Measurements from ENCODE around the gene KRT78. TPM values are rescaled to one million over a fixed set of nuclear protein-coding genes. Genes with fewer than 3 reads are reported as not detected.

KRT78 gene
- total RNA-seq, 1 experiment from 2014 or later: not detected

GRCh38 chr12:52813885-52814709 lies 34.7 kb downstream of the KRT78 start, which contains the start of gene KRT4:
TSS of gene KRT4 (minus strand) at chr12:52814116. CDS start at chr12:52814058, 58 bp downstream.
- TF ChIP-seq, protein P1, sequence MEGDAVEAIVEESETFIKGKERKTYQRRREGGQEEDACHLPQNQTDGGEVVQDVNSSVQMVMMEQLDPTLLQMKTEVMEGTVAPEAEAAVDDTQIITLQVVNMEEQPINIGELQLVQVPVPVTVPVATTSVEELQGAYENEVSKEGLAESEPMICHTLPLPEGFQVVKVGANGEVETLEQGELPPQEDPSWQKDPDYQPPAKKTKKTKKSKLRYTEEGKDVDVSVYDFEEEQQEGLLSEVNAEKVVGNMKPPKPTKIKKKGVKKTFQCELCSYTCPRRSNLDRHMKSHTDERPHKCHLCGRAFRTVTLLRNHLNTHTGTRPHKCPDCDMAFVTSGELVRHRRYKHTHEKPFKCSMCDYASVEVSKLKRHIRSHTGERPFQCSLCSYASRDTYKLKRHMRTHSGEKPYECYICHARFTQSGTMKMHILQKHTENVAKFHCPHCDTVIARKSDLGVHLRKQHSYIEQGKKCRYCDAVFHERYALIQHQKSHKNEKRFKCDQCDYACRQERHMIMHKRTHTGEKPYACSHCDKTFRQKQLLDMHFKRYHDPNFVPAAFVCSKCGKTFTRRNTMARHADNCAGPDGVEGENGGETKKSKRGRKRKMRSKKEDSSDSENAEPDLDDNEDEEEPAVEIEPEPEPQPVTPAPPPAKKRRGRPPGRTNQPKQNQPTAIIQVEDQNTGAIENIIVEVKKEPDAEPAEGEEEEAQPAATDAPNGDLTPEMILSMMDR (conservative IDR thresholded peaks at IDR 0.05; ENCODE audit: low read depth, low read length): no peak
- TF ChIP-seq EZH2 (IDR thresholded peaks at IDR 0.05; ENCODE audit: borderline replicate concordance, low read depth, low read length, poor library complexity, severe bottlenecking): no peak
- ChIA-PET CTCF (no interaction called here), POLR2A (ENCODE audit: low non-redundant PET) (no interaction called here)
- Histone ChIP-seq H3K4me3 (ENCODE audit: low read depth, low read length, poor library complexity, severe bottlenecking) (no peak within 1 kb of the TSS), H3K4me1 (ENCODE audit: insufficient read depth, low read length, poor library complexity, severe bottlenecking) (no peaks in the 10 kb centered on the region), H3K36me3 (ENCODE audit: insufficient read depth, low read length, poor library complexity, severe bottlenecking) (no peaks in the 10 kb centered on the region), H3K27me3 (replicated peaks; ENCODE audit: insufficient read depth, low read depth, low read length, poor library complexity) (no peaks in the 10 kb centered on the region), H3K27ac (ENCODE audit: low read depth, low read length, poor library complexity, severe bottlenecking) (no peak within 1 kb of the TSS), H3K9me3 (ENCODE audit: low read depth, low read length, poor library complexity, severe bottlenecking) (no peaks in the 10 kb centered on the region)
- no peak for DNase-seq (ENCODE audit: low spot score)
- BruUV-seq (replicated peaks): no TSS peak
- intact Hi-C loops (cut with micrococcal nuclease; ENCODE audit: unreplicated experiment): no loop called here

- CTCF ChIA-PET: interaction anchor here (0.6 kb wide), 1 partner anchor 945 kb away, joined by 3 read pairs; no protein-coding TSS in a partner anchor
- BruUV-seq (replicated peaks): no TSS peak
- Histone ChIP-seq H3K4me1 (ENCODE audit: insufficient read depth, low read length, poor library complexity, severe bottlenecking) (no peaks in the 10 kb centered on the region), H3K36me3 (ENCODE audit: insufficient read depth, low read length, poor library complexity, severe bottlenecking) (no peaks in the 10 kb centered on the region), H3K9me3 (ENCODE audit: low read depth, low read length, poor library complexity, severe bottlenecking) (no peaks in the 10 kb centered on the region), H3K27me3 (replicated peaks; ENCODE audit: insufficient read depth, low read depth, low read length, poor library complexity) (no peaks in the 10 kb centered on the region), H3K4me3 (ENCODE audit: low read depth, low read length, poor library complexity, severe bottlenecking) (no peak overlapping the region), H3K27ac (ENCODE audit: low read depth, low read length, poor library complexity, severe bottlenecking) (no peak overlapping the region)
- intact Hi-C loops (cut with micrococcal nuclease; ENCODE audit: unreplicated experiment): no loop called here
- no peak for TF ChIP-seq EZH2 (IDR thresholded peaks at IDR 0.05; ENCODE audit: borderline replicate concordance, low read depth, low read length, poor library complexity, severe bottlenecking)
- TF ChIP-seq, protein P1 (conservative IDR thresholded peaks at IDR 0.05; ENCODE audit: low read depth, low read length): no peak
- DNase-seq (ENCODE audit: low spot score): no peak
- POLR2A ChIA-PET (ENCODE audit: low non-redundant PET): no interaction called here
These were observed 35.5 kb downstream of the KRT78 start for GRCh38 chr12:52813203-52813819.

DNA sequence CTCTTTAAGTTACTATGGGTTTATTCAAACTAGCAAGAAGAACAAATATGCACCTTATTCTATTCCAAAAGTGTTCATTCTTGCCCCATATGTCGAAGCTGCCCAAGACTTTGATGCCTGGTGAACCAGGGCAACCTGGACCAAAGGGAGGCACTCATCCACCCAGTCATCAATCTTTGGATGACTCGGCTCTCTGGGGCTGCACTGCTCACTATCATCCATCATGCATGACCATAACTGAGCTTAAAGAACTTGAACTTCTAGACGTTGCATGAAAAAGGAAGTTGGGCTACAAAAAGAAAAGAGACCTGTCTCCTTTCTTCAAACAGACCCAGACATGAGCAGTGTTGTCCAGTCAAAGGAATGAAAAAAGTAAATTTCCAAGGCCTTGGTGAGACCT lies 36.0 kb downstream of the KRT78 start:
- Histone ChIP-seq H3K4me1 (ENCODE audit: insufficient read depth, low read length, poor library complexity, severe bottlenecking) (no peaks in the 10 kb centered on the region), H3K9me3 (ENCODE audit: low read depth, low read length, poor library complexity, severe bottlenecking) (no peaks in the 10 kb centered on the region), H3K27me3 (replicated peaks; ENCODE audit: insufficient read depth, low read depth, low read length, poor library complexity) (no peaks in the 10 kb centered on the region), H3K36me3 (ENCODE audit: insufficient read depth, low read length, poor library complexity, severe bottlenecking) (no peaks in the 10 kb centered on the region), H3K4me3 (ENCODE audit: low read depth, low read length, poor library complexity, severe bottlenecking) (no peak overlapping the region), H3K27ac (ENCODE audit: low read depth, low read length, poor library complexity, severe bottlenecking) (no peak overlapping the region)
- ChIA-PET POLR2A (ENCODE audit: low non-redundant PET) (no interaction called here), CTCF (interaction anchor here (0.6 kb wide), 1 partner anchor 945 kb away, joined by 3 read pairs; no protein-coding TSS in a partner anchor)
- no peak for DNase-seq (ENCODE audit: low spot score)
- TF ChIP-seq, protein P1 (conservative IDR thresholded peaks at IDR 0.05; ENCODE audit: low read depth, low read length): no peak
- no peak for TF ChIP-seq EZH2 (IDR thresholded peaks at IDR 0.05; ENCODE audit: borderline replicate concordance, low read depth, low read length, poor library complexity, severe bottlenecking)
- BruUV-seq (replicated peaks): no TSS peak
- intact Hi-C loops (cut with micrococcal nuclease; ENCODE audit: unreplicated experiment): no loop called here

Measured in A673 (cell line).